ENCODE data around the gene NELFB. TPM values are rescaled to one million over a fixed set of nuclear protein-coding genes. Genes with fewer than 3 reads are reported as not detected.

NELFB gene
- total and polyA plus RNA-seq, 4 donors = 4.7 to 24.6 (median 18.1) TPM

GRCh38 chr9:137244486-137245449, 10.4 kb upstream of the NELFB start:
- TF ChIP-seq CTCF (IDR thresholded peaks at IDR 0.05; ENCODE audit: low read depth, low read length, missing input control) (no peak), NR2F2 (IDR thresholded peaks at IDR 0.05) (no peak), YY1 (IDR thresholded peaks at IDR 0.05) (no peak), RXRA (IDR thresholded peaks at IDR 0.05) (no peak)
- 81% methylated on average over 36 of the region's 36 CpGs for WGBS
- no peak for DNase-seq (ENCODE audit: low spot score)

GRCh38 chr9:137245450-137246421, 9.4 kb upstream of the NELFB start:
- no peak for TF ChIP-seq YY1 (IDR thresholded peaks at IDR 0.05)
- no peak for TF ChIP-seq CTCF (IDR thresholded peaks at IDR 0.05; ENCODE audit: low read depth, low read length, missing input control)
- TF ChIP-seq ZBTB33 (IDR thresholded peaks at IDR 0.05) = no peak
- TF ChIP-seq RXRA (IDR thresholded peaks at IDR 0.05) = no peak
- TF ChIP-seq JUND (IDR thresholded peaks at IDR 0.05) = no peak
- no peak for TF ChIP-seq FOXA2 (IDR thresholded peaks at IDR 0.05)
- TF ChIP-seq EGR1 (IDR thresholded peaks at IDR 0.05; ENCODE audit: low read depth in 2 of 2) = no peak
- TF ChIP-seq REST (IDR thresholded peaks at IDR 0.05) = no peak
- TF ChIP-seq TAF1 (conservative IDR thresholded peaks at IDR 0.05) = no peak
- no peak for TF ChIP-seq MAX (IDR thresholded peaks at IDR 0.05)
- no peak for TF ChIP-seq ATF3 (IDR thresholded peaks at IDR 0.05)
- TF ChIP-seq GABPA (IDR thresholded peaks at IDR 0.05 in 1 of 2, conservative IDR thresholded peaks at IDR 0.05 in 1 of 2) = no peak
- TF ChIP-seq HNF4G (IDR thresholded peaks at IDR 0.05) = no peak
- no peak for TF ChIP-seq HNF4A (conservative IDR thresholded peaks at IDR 0.05)
- TF ChIP-seq SP1 (IDR thresholded peaks at IDR 0.05) = no peak
- TF ChIP-seq RAD21 (IDR thresholded peaks at IDR 0.05) = no peak
- TF ChIP-seq NR2F2 (IDR thresholded peaks at IDR 0.05) = no peak
- DNase-seq (ENCODE audit: low spot score) = no peak
- no peak overlapping the region for H3K9ac ChIP-seq (ENCODE audit: low read depth in 1 of 2, low read length in 2 of 2)

More at GRCh38 chr9:137244486-137245449, 10.4 kb upstream of the NELFB start:
- Histone ChIP-seq H3K9me3 (ENCODE audit: control insufficient read depth in 4 of 4, low read length in 3 of 4) (no peaks in the 10 kb centered on the region), H3K27ac (ENCODE audit: low read depth in 1 of 2, low read length in 2 of 2) (no peak overlapping the region), H3K27me3 (ENCODE audit: control insufficient read depth in 4 of 4, insufficient read depth in 4 of 4, low read length in 3 of 4) (no peaks in the 10 kb centered on the region), H3K4me3 (ENCODE audit: low read depth in 1 of 3, low read length in 3 of 3) (no peak overlapping the region), H3K36me3 (ENCODE audit: control insufficient read depth in 4 of 4, insufficient read depth in 3 of 4, low read depth in 1 of 4, low read length in 3 of 4) (peaks cover 0 to 11% (median 5%) of the 10 kb centered on the region in 4 donors), H3K4me1 (ENCODE audit: control insufficient read depth in 4 of 4, insufficient read depth in 4 of 4, low read length in 3 of 4) (peaks cover 2 to 34% (median 16%) of the 10 kb centered on the region in 4 donors), H3K9ac (ENCODE audit: low read depth in 1 of 2, low read length in 2 of 2) (no peak overlapping the region)

More at GRCh38 chr9:137245450-137246421, 9.4 kb upstream of the NELFB start:
- Histone ChIP-seq H3K27ac (ENCODE audit: low read depth in 1 of 2, low read length in 2 of 2) (no peak overlapping the region), H3K36me3 (ENCODE audit: control insufficient read depth in 4 of 4, insufficient read depth in 3 of 4, low read depth in 1 of 4, low read length in 3 of 4) (peaks cover 0 to 11% (median 5%) of the 10 kb centered on the region in 4 donors), H3K4me1 (ENCODE audit: control insufficient read depth in 4 of 4, insufficient read depth in 4 of 4, low read length in 3 of 4) (peaks cover 2 to 26% (median 16%) of the 10 kb centered on the region in 4 donors), H3K4me3 (ENCODE audit: low read depth in 1 of 3, low read length in 3 of 3) (no peak overlapping the region), H3K9me3 (ENCODE audit: control insufficient read depth in 4 of 4, low read length in 3 of 4) (no peaks in the 10 kb centered on the region), H3K27me3 (ENCODE audit: control insufficient read depth in 4 of 4, insufficient read depth in 4 of 4, low read length in 3 of 4) (no peaks in the 10 kb centered on the region)
- 90% methylated on average over 25 of the region's 25 CpGs for WGBS
